ENCODE data around the gene TRIM31. TPM values are rescaled to one million over a fixed set of nuclear protein-coding genes. Genes with fewer than 3 reads are reported as not detected.

The TRIM31 gene
- total and polyA plus RNA-seq, 4 donors: 0.30 to 1.4 (median 0.31) TPM; not detected in 1

- H3K4me3 ChIP-seq: no peak overlapping the region
- WGBS, 2 donors: 54 to 76% methylated on average over 3 of the region's 3 CpGs
- ATAC-seq (ENCODE audit: insufficient read depth, low FRiP score): no peak
- H3K27me3 ChIP-seq (ENCODE audit: control insufficient read depth in 3 of 3, insufficient read depth in 3 of 3, low read length in 2 of 3): peaks cover 0 to 27% (median 0%) of the 10 kb centered on the region in 3 donors
- DNase-seq: no peak
- H3K36me3 ChIP-seq (ENCODE audit: control insufficient read depth in 4 of 4, insufficient read depth in 4 of 4, low read length in 4 of 4): no peaks in the 10 kb centered on the region
- no peak overlapping the region for H3K9ac ChIP-seq (ENCODE audit: insufficient read depth in 1 of 2, low read length in 2 of 2)
- no peaks in the 10 kb centered on the region for H3K9me3 ChIP-seq (ENCODE audit: control insufficient read depth in 4 of 4, insufficient read depth in 3 of 4, low read length in 3 of 4)
- H3K27ac ChIP-seq (ENCODE audit: low read depth in 1 of 2, low read length in 1 of 2): no peak overlapping the region
- H3K4me1 ChIP-seq (ENCODE audit: control insufficient read depth in 5 of 5, insufficient read depth in 5 of 5, low read length in 5 of 5): peaks cover 0 to 2% (median 0%) of the 10 kb centered on the region in 5 donors
- no peak for TF ChIP-seq CTCF (IDR thresholded peaks at IDR 0.05; ENCODE audit: control extremely low read depth, extremely low read depth)
Observed at GRCh38 chr6:30152910-30153610, 40.2 kb upstream of the TRIM31 start.

GRCh38 chr6:30152016-30152673 is 39.3 kb upstream of the TRIM31 start:
- Histone ChIP-seq H3K4me3 (no peak overlapping the region), H3K4me1 (ENCODE audit: control insufficient read depth in 5 of 5, insufficient read depth in 5 of 5, low read length in 5 of 5) (peaks cover 0 to 2% (median 0%) of the 10 kb centered on the region in 5 donors), H3K36me3 (ENCODE audit: control insufficient read depth in 4 of 4, insufficient read depth in 4 of 4, low read length in 4 of 4) (no peaks in the 10 kb centered on the region), H3K9me3 (ENCODE audit: control insufficient read depth in 4 of 4, insufficient read depth in 3 of 4, low read length in 3 of 4) (no peaks in the 10 kb centered on the region), H3K9ac (ENCODE audit: insufficient read depth in 1 of 2, low read length in 2 of 2) (no peak overlapping the region), H3K27ac (ENCODE audit: low read depth in 1 of 2, low read length in 1 of 2) (no peak overlapping the region), H3K27me3 (ENCODE audit: control insufficient read depth in 3 of 3, insufficient read depth in 3 of 3, low read length in 2 of 3) (peaks cover 0 to 25% (median 0%) of the 10 kb centered on the region in 3 donors)
- DNase-seq: no peak
- ATAC-seq (ENCODE audit: insufficient read depth, low FRiP score): no peak
- TF ChIP-seq CTCF (IDR thresholded peaks at IDR 0.05; ENCODE audit: control extremely low read depth, extremely low read depth): no peak
- 68 to 70% methylated on average over 4 of the region's 4 CpGs for WGBS, 2 donors

GRCh38 chr6:30151580-30151979 is 38.7 kb upstream of the TRIM31 start:
- no peaks in the 10 kb centered on the region for H3K9me3 ChIP-seq (ENCODE audit: control insufficient read depth in 4 of 4, insufficient read depth in 3 of 4, low read length in 3 of 4)
- no peak for DNase-seq
- H3K4me1 ChIP-seq (ENCODE audit: control insufficient read depth in 5 of 5, insufficient read depth in 5 of 5, low read length in 5 of 5): no peaks in the 10 kb centered on the region
- no peak for TF ChIP-seq CTCF (IDR thresholded peaks at IDR 0.05; ENCODE audit: control extremely low read depth, extremely low read depth)
- no peak overlapping the region for H3K27ac ChIP-seq (ENCODE audit: low read depth in 1 of 2, low read length in 1 of 2)
- ATAC-seq (ENCODE audit: insufficient read depth, low FRiP score): no peak
- H3K27me3 ChIP-seq (ENCODE audit: control insufficient read depth in 3 of 3, insufficient read depth in 3 of 3, low read length in 2 of 3): peaks cover 0 to 25% (median 2%) of the 10 kb centered on the region in 3 donors
- no peaks in the 10 kb centered on the region for H3K36me3 ChIP-seq (ENCODE audit: control insufficient read depth in 4 of 4, insufficient read depth in 4 of 4, low read length in 4 of 4)
- H3K9ac ChIP-seq (ENCODE audit: insufficient read depth in 1 of 2, low read length in 2 of 2): no peak overlapping the region
- WGBS, 2 donors: 22 to 44% methylated on average over 3 of the region's 3 CpGs
- H3K4me3 ChIP-seq: no peak overlapping the region

All from lung (tissue), 12 donors.